HG03025 (cell line): Measurements from ENCODE around the gene PCBP3.

Experiments
- ATAC-seq: cut with Tn5 transposase; IDR thresholded peaks from one replicate; pipeline ENCODE4 v1.9.1; 2021; ENCODE audit warnings: mild to moderate bottlenecking, moderate library complexity; ENCODE audit not compliant: unreplicated experiment, low FRiP score

Gene PCBP3

DNA sequence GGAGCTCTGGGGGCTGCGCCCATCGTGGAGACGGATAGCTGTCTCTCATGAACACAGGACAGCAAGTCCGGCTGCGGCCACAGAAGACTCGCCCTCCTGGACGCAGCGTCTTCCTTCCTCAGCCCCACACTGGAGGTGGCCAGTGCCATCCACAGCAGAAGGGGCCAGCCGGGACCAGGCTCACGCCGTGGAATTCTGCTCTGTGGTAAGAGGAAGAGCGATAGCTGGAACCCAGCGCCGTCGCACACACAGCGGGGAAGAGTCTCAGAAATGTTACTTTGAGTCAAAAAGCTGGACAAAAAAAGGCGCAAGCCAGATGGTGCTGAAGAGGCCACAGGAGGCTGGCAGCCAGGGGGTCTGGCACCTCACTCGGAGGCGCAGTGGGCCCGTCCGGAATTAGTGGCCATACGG lies 224.2 kb downstream of the PCBP3 start:
- no peak for ATAC-seq

DNA sequence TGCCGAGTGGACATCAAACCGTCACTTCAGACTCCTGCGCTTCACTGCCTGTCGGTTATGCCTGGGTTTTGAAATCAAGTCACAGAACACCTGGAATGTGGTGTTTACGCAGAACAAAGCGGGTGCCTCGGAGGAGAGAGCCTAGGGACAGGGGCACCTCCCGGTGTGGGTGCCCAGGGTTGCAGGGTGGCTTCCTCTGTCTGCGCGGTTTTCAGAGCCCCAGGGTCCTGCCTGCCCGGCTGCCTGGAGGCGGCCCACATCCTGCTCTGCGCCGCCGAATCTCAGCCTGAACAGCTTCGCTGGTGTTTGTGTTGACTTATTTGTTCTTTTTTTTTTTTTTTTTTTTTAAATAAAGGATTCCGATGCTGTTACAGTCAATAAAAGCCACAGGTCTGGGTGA lies 224.6 kb downstream of the PCBP3 start:
- ATAC-seq, result no peak

GRCh38 chr21:45868488-45868887 lies 225.0 kb downstream of the PCBP3 start:
- ATAC-seq, result no peak

DNA sequence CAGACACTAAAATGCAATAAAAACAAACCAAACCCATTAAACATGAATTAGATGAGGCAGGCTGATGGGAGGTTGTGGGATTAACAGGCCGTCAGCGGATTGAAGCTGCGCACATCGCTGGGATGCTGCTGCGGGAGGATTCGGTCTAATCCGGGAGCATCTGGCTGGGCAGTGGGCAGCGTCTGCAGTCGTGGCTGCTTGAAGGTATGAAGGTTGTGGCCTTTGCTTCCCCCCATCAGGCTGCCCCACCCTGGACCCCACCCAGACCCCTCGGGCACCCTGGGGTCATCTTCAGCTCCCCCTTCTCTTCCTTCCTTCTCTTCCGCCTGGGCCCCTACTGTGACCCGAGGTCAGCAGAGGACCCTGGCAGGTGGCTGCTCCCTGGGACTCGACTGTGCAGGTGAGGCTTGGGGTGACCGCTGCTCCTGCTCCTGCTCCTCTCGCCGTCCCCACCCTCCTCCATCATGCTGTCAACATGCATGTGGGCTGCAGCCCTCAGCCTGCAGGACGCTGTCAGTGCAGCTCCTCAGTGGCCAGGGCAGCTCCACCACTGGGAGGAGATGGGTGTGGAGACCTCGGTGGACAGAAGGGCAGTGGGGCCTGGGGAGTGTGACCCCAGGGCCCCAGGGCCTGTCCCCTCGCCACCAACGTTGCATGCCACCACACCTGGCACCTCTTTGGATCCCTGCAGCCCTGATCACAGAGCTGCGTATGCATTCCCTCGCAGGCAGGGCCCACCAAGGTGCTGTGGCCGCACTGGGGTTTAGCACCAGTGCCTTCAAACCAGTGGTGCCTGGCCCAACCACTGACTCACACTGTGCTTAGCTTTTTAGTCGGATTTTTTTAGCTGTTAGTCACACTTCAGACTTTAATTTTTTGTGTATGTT lies 225.8 kb downstream of the PCBP3 start:
- no peak for ATAC-seq

DNA sequence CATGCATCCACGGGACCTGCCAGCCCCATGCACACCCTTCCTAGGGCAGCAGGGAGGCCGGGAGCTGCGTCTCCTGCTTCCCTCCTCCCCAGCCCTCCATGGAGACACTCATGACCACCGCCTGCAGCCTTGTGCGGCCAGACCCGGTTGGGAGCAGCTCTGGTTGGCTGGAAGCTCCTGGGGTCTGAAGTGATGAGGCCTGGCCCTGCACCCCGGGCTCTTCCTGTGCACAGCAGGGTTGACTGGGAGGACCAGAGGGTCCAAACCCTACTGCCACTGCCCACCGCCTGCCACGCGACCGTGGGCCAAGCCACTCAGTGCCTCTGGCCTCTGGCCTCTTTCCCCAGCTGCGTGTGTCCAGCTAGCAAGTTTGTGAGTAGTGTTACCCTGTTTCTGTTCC lies 226.9 kb downstream of the PCBP3 start:
- ATAC-seq, result no peak

- ATAC-seq, result no peak
These were observed 227.5 kb downstream of the PCBP3 start for GRCh38 chr21:45870851-45871615.

- no peak for ATAC-seq
These were observed 228.2 kb downstream of the PCBP3 start for GRCh38 chr21:45871616-45872236.

DNA sequence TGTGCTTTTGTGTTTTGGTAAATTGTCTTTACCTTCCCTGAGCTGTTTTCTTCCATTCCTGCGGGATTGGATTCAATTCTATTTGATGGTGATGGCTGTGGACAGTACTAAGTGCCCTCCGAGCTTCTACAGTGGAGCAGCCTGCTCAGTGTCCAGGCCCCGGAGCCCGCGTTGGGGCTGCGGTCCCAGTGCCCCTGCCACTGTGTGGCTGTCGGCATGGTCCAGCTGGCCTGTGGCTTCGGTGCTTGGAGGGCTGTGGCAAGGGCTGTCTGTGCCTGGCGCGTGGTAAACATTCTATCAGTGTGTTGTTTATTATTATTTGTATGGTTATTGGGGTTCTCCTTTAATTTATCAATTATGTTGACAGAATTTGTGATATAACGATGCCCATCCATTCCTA lies 228.9 kb downstream of the PCBP3 start:
- no peak for ATAC-seq

DNA sequence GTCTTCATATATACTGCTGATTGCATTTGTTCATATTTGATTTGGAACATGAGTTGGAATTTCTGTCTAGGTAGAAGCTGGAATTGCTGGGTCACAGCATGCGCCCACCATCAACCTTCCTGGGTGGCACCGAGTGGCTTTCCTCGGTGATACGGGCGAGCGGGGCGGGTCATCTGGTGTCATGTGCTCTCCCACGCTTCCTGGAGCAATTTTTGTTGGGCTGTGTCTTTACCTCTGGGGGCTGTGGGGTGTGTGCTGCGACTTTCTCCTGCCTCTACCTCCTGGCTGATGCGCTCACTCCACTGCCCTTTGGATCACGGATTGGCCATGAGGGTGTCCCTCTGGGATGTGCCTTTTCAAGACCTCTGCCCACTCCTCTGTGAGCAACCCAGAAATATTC lies 229.4 kb downstream of the PCBP3 start:
- no peak for ATAC-seq

DNA sequence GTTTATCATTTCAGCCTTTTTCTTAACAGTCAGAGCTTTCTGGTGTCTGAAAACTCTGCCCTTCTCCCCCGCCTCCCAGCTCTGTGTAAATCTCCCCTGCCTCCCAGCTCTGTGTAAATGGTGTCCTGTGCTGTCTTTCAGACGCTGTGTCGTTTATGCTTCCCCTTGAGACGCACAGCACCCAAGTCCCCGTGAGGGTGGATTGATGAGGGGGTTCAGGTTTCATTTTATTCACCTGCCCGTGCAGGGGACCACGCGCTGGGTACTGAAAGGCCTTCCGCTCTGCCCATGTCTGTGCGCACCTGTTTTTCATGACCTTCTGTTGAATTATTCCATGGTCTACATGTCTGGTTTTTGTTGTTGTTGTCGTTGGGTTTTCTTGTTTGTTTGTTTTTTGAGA lies 229.9 kb downstream of the PCBP3 start:
- no peak for ATAC-seq

DNA sequence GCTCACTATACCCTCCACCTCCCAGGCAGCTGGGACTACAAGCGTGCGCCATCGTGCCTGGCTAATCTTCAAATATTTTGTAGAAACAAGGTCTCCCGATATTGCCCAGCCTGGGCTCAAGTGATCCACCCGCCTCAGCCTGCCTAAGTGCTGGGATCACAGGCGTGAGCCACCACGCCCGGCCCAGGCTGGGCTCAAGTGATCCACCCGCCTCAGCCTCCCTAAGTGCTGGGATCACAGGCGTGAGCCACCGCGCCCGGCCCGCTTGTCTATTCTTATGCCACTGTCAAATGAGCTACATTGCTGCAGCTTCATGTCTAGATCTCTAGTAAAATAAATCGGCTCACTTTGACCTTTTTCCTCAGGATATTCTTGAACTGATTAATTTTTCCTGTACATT lies 230.3 kb downstream of the PCBP3 start:
- no peak for ATAC-seq

DNA sequence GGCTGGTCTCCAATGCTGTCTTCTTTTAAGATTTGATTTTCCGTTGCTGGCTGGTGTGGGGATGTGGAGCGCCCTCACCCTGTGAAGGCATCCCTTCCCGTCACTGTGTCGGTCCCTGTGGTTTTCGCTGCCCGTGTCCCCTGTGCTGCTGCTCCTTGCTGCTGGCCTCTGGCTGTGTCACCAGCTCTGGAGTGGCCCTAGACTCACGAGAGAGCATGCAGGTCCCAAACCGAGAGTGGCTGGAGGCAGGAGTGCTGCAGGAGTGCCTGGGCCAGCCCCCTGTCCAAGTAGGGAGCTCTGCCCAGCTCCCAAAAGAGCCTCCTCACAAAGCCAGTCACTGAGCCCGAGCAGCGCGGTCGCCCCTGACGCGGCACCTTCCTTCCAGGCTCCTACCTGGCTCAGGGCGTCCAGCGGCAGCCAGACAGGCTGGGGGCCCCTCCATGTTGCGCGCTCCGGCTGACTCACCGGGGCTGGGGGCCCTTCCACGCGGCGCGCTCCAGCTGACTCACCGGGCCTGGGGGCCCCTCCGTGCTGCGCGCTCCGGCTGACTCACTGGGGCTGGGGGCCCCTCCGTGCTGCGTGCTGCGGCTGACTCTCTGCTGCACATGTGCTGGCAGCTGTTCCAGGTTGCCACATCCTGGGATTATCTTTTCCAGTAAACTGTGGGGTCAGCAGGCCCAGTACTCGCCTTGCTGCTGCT lies 231.3 kb downstream of the PCBP3 start:
- ATAC-seq, result no peak

DNA sequence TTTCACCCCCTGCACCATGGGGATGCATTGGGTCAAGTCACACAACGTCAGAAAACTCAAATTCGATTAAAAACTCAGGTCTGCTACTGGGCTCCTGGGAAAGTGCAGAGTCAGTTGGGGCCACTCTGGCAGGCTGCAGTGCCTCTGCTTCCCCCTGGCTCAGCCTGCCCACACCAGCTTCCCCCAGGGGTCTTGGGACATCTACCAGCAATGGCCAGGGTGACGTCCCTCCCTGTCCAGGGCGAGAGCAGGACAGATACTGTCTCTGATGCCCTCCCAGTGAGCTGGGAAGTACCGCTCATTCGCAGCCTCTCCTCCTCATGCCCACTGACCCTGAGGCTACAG lies 231.9 kb downstream of the PCBP3 start:
- no peak for ATAC-seq

DNA sequence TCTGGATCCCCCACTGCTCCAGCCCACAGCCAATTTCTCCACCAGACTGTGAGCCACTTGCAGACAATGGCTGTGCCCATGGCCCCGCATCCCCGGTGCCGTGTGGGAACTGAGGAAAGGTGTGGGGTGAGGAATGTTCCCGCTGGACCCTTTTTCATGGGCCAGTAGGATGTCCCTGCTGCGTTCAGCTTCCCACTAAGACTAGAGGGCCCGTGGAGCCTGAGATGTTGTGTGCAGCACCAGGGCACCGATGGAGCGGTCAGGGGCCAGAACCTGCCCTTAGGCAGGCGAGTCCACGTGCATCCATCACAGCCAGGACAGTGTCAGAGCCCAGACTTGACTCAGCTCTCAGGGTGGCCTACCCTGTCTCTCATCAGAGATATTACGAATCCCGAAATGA lies 232.4 kb downstream of the PCBP3 start:
- no peak for ATAC-seq

DNA sequence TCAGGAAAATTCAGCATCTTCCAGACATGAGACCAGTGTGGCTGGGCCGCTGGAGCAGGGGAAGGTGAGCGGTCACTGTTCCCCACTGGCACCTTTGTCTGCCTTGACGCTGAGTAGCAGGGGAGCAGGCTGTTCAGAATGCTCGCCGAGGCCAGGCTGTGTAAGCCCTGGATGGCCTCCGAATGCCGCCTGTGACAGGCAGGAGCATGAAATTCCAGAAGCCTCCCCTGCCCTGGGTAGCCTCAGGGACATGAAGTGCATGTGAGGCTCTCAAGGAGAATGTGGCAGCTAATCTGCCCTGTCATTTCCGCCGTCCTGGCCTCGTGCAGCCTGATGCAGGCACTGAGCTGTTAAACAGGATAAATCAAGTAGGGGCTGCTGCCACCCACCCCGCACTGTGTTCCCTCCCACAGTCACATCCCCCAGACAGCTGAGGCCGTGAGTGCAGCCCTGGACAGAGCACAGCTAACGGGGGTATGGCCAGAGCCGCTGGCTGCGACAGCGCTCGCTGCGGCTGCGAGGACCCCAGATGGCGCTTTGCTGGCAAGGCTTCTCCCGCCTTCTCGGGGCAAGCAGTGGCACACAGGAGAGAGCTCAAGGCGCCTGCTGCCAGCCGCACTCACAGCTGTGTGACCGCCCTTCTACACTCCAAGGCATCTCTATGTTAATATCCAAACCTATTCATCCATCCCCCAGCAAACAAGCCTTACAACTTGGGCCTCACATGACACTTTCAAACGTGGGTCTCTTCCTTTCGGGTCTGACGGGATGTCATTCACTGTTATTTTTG lies 233.1 kb downstream of the PCBP3 start:
- no peak for ATAC-seq

DNA sequence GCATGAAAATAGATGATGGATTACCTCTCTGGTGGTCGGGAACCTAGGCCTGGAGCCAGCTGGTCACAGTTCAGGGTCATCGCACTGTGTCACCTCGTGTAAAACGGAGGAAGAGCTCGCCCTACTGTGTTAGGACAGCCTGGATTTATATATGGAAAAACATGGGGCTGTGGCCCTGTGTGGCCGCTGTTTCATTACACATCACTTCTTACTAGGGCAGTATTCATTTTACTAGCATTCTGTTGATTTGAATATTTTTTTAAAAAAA lies 233.6 kb downstream of the PCBP3 start:
- ATAC-seq, result no peak

- ATAC-seq, result no peak
These were observed 234.4 kb downstream of the PCBP3 start for GRCh38 chr21:45877821-45878469.

- ATAC-seq, result no peak
These were observed 236.9 kb downstream of the PCBP3 start for GRCh38 chr21:45880097-45881068.

GRCh38 chr21:45882645-45883044 lies 239.1 kb downstream of the PCBP3 start:
- ATAC-seq, result no peak
